ENCODE results near the gene FGF1. TPM values are rescaled to one million over a fixed set of nuclear protein-coding genes. Genes with fewer than 3 reads are reported as not detected.

Gene FGF1
- total RNA-seq, 1 donor from 2014 or later, result 23.5 TPM

- intact Hi-C loops (cut with DNase I), result loop anchor here (10.0 kb wide), 1 partner anchor 279 kb away; no protein-coding TSS in a partner anchor
Observed at GRCh38 chr5:142605611-142606010, 80.3 kb downstream of the FGF1 start.

GRCh38 chr5:142602720-142603245 is 83.1 kb downstream of the FGF1 start:
- intact Hi-C loops (cut with DNase I), result loop anchor here (10.0 kb wide), 1 partner anchor 282 kb away; no protein-coding TSS in a partner anchor
- no peaks in the 10 kb centered on the region for H3K36me3 ChIP-seq
- H3K9me3 ChIP-seq, result no peaks in the 10 kb centered on the region
- peak overlapping the region in 1 of 2 donors; percentile 42 for H3K27ac ChIP-seq
- no peak for TF ChIP-seq CTCF (IDR thresholded peaks at IDR 0.05)
- H3K4me3 ChIP-seq, result no peak overlapping the region
- no peaks in the 10 kb centered on the region for H3K27me3 ChIP-seq
- no peak for DNase-seq (ENCODE audit: low spot score in 2 of 2)
- peaks cover 0 to 18% of the 10 kb centered on the region in 2 donors for H3K4me1 ChIP-seq

More at GRCh38 chr5:142605611-142606010, 80.3 kb downstream of the FGF1 start:
- no peak for TF ChIP-seq CTCF (IDR thresholded peaks at IDR 0.05)
- Histone ChIP-seq H3K27ac (peak overlapping the region; percentile 5 to 63), H3K27me3 (no peaks in the 10 kb centered on the region), H3K36me3 (no peaks in the 10 kb centered on the region), H3K4me1 (peaks cover 0 to 13% of the 10 kb centered on the region in 2 donors), H3K9me3 (no peaks in the 10 kb centered on the region), H3K4me3 (no peak overlapping the region)
- DNase-seq (ENCODE audit: low spot score in 2 of 2), result no peak

GRCh38 chr5:142601432-142601831 is 84.5 kb downstream of the FGF1 start:
- Histone ChIP-seq H3K4me1 (peaks cover 0 to 18% of the 10 kb centered on the region in 2 donors), H3K27me3 (no peaks in the 10 kb centered on the region), H3K9me3 (no peaks in the 10 kb centered on the region), H3K36me3 (no peaks in the 10 kb centered on the region), H3K27ac (peak overlapping the region; percentile 68), H3K4me3 (no peak overlapping the region)
- intact Hi-C loops (cut with DNase I), result loop anchor here (10.0 kb wide), 1 partner anchor 283 kb away; no protein-coding TSS in a partner anchor
- no peak for DNase-seq (ENCODE audit: low spot score in 2 of 2)
- no peak for TF ChIP-seq CTCF (IDR thresholded peaks at IDR 0.05)

GRCh38 chr5:142600611-142601358 is 85.1 kb downstream of the FGF1 start:
- Histone ChIP-seq H3K27ac (peak overlapping the region; percentile 68), H3K36me3 (no peaks in the 10 kb centered on the region), H3K4me1 (peaks cover 0 to 16% of the 10 kb centered on the region in 2 donors), H3K9me3 (no peaks in the 10 kb centered on the region), H3K4me3 (peak overlapping the region; percentile 10 to 32), H3K27me3 (no peaks in the 10 kb centered on the region)
- DNase-seq (ENCODE audit: low spot score in 2 of 2), result peak; percentile 20 to 80
- intact Hi-C loops (cut with DNase I), result loop anchor here (10.0 kb wide), 1 partner anchor 284 kb away; no protein-coding TSS in a partner anchor
- TF ChIP-seq CTCF (IDR thresholded peaks at IDR 0.05), result no peak

- DNase-seq (ENCODE audit: low spot score in 2 of 2), result no peak
- intact Hi-C loops (cut with DNase I), result loop anchor here (10.0 kb wide), 1 partner anchor 285 kb away; no protein-coding TSS in a partner anchor
- H3K4me3 ChIP-seq, result no peak overlapping the region
- no peaks in the 10 kb centered on the region for H3K9me3 ChIP-seq
- H3K27ac ChIP-seq, result peak overlapping the region; percentile 68
- TF ChIP-seq CTCF (IDR thresholded peaks at IDR 0.05), result no peak
- H3K27me3 ChIP-seq, result no peaks in the 10 kb centered on the region
- peaks cover 0 to 13% of the 10 kb centered on the region in 2 donors for H3K4me1 ChIP-seq
- peaks cover 0 to under 1% of the 10 kb centered on the region in 2 donors for H3K36me3 ChIP-seq
Observed at GRCh38 chr5:142600092-142600491, 85.8 kb downstream of the FGF1 start.

All from ascending aorta (tissue), 2 donors.